ENCODE data around the gene SGIP1.
"Not testable (repeated sequence)": the region's sequence is repeated elsewhere in the genome, so short reads cannot be mapped to it uniquely, and the experiment has no call there.

Gene SGIP1

DNA sequence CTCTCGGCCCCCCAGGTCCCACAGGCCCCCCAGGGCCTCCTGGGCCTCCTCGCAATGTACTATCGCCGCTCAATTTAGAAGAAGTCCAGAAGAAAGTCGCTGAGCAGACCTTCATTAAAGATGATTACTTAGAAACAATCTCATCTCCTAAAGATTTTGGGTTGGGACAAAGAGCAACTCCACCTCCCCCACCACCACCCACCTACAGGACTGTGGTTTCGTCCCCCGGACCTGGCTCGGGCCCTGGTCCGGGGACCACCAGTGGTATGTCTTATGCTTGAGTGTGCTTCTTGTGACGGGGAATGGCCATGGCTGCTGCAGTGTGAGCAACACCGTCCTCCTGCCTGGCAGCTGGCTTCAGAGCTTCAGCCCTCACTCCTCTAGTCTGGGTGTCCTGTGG lies 148.2 kb downstream of the SGIP1 start:
- DNase-seq (ENCODE audit: low spot score), result no peak

DNA sequence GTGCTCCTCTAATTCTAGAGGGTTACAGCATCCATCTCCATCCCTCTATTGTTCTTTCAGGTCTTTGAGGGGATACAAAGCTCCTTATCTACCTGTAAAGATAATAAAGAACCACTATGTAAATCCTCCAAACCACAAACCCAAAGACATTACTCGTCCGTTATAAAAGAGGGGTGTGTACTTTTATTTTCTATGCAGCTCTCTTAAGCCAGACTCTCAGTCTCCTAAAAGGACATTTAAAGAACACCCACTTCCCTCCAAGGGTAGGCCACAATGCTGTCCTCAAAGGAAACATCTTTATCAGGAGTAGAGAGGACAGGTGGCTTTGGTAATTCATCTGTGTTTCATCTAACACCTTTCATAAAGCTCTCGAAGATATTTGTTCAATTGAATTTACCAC lies 150.4 kb downstream of the SGIP1 start:
- DNase-seq (ENCODE audit: low spot score), result no peak

DNA sequence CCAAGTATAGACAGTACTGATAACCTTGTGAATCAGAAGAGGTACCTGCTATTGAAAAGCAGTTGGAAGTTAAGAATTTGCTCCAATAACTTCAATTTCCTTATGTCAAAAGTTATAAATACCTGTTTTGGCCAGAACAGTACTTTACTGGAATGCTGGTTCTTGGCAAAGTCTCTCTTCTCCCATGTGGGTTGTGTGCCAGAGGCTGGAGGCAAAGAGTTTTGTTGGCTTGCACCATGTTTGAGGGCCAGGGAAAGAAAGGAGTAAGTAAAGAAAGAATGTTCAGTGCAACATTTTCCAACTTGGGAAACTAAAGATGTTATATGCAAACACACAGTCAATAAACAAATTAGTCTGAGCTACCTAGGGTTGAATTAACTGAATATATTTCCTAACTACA lies 151.3 kb downstream of the SGIP1 start:
- no peak for DNase-seq (ENCODE audit: low spot score)

DNA sequence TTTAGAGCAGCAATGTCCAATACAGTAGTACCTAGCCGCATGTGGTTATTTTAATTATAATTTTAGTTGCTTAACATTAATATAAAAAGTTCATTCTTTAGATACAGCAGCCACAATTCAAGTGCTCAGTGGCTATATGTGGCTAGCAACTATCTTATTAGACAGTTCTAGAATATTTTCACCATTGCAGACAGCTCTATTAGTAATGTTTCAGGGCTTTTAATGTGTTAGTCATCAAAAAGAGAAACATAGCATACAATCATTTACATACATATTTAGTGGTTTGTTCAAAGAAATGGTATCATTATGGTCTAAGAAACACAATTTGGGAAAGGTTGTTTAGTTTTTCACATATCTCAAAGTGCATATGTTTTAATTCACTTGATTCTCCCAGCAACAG lies 151.7 kb downstream of the SGIP1 start:
- no peak for DNase-seq (ENCODE audit: low spot score)

DNA sequence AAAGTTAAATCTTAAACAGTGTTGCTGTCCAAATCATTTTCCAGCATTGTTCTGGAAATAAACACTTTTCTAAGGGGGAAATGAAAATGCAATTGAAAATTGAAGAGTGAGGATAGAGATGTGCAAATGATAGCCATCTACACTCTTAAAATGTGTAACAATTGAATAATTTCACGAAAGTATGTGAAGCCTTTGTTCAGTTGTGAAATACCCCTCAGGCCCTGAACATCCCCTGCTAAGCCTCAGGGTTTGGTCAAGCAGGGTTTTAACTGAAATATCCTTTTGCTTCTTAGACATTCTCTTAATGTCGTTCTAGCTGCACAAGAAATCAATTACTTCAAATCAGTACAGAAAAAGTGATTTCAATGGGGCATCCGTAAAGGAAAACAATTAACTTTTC lies 152.5 kb downstream of the SGIP1 start:
- no peak for DNase-seq (ENCODE audit: low spot score)

DNA sequence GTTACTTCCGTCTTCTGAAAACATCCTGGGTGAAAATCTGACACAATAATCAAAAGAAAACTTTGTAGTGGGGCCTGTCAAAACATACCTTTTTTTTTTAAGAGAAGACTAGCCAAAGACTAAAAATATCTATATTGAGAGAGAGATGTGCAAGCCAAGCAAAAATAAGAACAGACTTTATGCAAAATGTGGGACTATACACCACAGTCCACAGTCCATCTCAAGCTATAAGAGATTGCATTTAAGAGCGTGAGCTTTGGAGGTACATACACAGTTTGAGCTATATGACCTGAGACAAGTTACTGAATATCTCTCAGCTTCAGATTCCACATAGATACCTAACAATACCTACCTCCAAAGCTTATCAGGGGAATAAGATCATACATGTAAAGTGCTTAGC lies 153.4 kb downstream of the SGIP1 start:
- no peak for DNase-seq (ENCODE audit: low spot score)

DNA sequence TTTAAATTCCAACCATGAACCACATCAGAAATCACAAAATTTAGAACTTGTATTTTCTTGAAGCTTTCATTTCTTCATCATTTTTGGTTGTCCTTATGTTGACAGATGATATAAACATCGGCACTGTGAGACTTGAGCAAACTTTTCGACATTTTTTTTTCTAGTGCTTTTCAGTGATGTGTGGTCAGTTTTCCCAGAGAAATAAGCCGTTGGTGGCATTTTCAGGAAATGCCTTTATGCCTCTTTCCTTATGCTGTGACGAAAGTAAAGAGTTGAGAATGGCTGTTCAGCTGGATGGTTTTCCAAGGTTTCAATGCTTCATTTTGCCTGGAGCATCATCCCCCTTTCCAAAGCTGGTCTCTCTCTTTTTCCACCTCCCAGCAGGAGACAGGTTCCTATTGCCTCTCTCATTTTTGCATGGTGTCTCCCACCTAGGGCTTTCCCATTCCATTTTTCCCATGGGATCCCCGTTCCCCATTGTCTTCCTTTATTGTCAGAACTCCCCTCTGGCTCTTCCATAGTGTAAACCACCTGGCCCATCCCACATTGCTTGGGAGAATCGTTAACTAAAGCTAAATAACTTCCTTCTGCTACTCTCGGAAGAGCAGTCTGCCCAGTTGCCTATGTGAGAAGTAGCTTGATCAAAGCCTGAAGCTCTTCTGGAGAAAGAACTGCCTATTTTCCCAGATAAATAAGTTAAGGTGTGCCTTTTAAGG lies 156.9 kb downstream of the SGIP1 start:
- DNase-seq (ENCODE audit: low spot score), result no peak

DNA sequence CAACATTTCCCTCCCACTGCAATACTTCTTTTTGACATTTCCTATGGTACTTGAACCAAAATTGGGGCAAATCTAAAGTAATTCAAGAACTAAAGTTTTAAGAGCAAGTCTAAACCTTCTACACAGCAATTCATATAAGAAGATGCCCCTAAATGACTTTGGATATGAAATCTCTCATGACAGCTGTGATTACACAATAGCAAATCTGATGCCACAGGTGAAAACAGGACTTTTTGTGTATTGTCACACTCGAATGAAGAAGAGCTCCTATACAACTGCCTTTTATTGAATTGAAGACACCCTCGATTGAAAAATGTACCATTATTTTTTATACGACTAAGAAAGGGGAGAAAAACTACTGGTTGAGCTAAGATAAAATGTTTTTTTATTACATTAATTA lies 158.7 kb downstream of the SGIP1 start:
- DNase-seq (ENCODE audit: low spot score), result no peak

DNA sequence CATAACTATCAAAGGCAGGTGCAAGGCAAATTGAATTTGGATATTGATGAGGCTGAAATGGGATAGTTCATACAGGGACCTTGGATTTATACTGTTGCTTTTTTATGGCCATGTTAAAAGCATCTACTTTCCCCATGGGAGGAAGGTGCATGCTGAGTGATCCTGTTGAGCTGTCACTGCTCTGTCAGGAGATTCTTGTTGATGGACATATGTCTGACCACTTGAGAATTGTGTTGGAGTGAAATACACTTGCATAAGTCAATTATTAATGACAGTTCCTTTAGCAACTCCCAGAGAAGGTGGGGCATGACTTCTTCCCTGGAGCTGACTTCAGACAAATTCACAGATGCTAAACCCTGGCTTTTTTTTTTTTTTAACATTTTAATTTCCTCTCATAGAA lies 159.9 kb downstream of the SGIP1 start:
- DNase-seq (ENCODE audit: low spot score), result no peak

DNA sequence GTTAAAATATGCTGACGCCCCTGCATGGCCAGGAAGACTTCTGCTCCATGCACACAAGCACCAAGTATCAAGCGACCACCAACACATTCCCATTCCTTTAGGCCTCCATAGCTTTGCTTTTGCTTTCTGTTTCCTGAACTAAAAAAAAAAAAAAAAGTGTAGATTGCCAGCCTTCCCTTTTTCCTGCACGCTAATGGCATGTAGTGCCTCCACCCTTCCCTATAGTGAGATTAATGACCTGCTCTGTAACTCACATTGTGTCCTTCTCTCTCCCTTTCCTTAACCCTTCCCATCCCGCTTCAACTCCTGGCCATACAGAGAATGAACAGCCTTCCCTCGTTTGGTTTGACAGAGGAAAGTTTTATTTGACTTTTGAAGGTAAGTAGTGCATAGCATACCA lies 161.2 kb downstream of the SGIP1 start:
- no peak for DNase-seq (ENCODE audit: low spot score)

DNA sequence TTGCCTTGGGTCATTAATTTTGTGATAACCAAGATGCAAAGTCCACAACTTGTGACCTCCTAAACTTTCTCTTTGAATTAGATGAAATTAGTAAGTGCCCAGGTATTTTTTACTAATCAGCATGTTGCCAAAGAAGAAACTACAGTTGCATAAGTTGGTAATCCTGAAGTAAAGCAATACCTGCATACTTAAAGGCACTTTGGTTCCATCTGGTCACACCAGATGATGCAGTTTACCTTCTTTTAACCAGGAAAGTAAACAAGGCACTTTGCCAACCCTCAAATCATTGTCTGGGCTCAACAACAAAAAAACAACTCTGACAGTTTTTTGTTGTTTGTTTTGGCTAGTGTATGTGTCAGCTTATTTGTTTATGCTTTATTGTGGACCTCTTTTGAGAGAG lies 162.8 kb downstream of the SGIP1 start:
- DNase-seq (ENCODE audit: low spot score), result no peak

DNA sequence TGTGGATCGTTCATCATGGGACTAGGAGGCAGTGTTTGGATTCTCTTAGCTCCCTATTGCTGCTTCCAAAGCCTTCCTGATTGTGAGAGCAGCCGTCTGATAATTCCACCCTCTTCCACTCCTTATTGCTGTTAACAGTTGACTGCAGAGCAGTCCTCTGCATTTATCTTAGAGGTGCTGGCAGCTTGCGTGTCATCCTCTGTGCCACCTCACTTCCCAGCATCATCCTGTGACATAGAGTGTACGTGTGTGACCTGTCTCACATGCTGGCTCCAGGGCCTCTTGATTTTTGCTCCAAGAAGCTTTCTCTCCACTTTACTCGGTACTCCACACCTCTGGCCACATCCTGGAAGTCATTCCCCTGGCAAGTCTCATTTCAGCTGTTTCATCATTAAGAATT lies 165.3 kb downstream of the SGIP1 start:
- no peak for DNase-seq (ENCODE audit: low spot score)

DNA sequence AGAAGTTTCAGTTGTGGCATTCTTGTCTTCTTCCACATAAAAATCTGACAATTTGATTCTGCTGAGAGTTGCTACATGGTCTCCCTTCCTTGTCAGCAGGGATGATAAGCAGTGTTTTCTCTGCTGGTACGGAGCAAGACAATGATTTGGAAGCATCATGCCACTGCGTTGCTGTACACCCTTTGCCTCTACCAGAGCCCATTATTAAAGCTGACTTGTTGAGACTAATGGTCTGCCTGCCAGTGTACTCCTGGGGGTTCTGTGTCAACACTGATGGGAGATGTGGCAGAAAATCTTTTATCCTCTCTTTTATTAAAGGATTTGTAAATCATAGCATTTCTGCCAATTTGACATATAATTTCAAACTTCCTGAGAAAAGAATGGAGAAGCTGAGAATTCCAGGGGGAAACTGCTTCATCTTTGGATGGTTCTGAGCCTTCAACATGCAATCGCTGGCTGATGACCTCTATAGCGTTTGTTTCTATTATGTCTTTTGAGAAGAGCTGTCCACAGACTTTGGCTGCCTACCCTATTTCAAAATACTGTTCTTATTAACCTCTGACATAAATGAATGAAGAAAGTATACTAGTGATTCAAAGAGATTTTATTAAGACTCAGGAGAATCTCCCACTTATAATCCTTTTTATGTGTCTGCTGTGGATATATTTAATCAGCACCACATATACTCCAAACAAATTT lies 170.4 kb downstream of the SGIP1 start:
- DNase-seq (ENCODE audit: low spot score), result no peak

DNA sequence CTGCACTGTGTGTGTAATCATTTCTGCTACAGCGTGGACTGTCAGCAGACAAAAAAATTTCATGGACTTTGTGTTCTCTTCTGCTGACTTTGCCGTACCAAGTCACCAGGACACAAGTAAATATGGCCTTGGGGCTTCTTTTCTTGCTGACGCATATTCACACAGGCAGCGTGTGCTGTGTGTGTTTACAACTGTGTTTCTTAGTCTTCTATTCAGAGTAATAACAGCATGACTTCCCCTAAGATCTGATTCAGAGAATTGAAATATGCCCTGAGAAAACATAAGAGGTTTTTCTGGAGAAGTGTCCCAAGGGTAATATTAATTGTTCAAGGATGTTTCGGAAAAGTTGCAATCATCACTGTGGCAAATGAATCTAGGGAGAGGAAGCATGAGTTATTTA lies 171.2 kb downstream of the SGIP1 start:
- no peak for DNase-seq (ENCODE audit: low spot score)

DNA sequence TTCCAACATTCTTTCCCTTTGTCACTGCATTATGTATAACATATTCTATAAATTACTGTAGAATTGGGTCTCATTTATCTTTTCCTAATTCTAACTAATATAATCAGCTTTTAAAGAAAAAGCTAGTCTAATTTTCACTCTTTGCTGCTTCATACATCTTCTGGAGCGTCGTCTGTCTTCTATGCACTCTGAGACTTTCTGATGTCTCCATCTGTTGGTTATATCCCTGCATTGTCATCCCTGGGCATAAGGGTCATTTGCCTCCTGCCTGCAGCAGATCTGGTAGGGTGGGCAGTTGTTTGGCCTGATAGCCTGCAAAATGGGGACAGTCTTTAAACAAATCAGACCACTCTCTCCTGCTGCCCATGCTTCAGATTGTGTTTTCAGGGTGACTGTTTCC lies 177.5 kb downstream of the SGIP1 start:
- no peak for DNase-seq (ENCODE audit: low spot score)

DNA sequence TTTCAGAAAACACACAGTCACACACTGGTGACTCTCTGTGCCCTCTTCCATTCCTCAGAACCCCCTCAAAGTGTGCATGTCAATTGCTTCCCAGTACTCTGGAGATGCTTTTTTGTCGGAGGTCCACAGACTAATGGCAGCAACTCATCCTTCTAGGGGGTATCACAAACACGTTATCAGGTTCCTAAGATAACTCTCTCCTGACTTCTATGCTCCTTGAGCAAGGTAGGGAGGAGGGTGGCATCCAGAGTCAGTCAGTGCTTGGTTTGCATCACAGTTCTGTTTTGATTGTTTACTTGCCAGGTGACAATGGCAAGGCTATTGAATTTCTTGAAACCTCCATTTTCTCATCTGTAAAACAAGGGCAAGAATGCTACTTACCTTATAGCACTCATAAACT lies 178.9 kb downstream of the SGIP1 start:
- DNase-seq (ENCODE audit: low spot score), result no peak

DNA sequence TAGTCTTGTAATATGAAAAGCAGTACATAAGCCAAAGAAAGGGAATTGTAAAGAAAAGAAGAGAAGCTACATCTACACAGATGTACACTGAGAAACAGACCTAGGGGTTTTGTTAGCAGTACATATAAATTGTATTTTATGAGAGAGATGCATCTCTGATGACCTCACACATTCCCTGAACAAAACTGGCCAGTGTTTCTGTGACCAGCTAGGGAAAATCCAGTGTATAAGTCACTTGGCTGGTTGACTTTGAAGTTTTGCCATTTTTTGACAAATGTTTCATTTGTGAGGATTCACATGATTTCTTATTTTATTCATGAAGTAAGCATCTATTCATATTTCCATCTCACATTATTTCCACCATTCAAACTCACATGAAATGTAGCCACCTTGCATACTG lies 190.0 kb downstream of the SGIP1 start:
- no peak for DNase-seq (ENCODE audit: low spot score)

DNA sequence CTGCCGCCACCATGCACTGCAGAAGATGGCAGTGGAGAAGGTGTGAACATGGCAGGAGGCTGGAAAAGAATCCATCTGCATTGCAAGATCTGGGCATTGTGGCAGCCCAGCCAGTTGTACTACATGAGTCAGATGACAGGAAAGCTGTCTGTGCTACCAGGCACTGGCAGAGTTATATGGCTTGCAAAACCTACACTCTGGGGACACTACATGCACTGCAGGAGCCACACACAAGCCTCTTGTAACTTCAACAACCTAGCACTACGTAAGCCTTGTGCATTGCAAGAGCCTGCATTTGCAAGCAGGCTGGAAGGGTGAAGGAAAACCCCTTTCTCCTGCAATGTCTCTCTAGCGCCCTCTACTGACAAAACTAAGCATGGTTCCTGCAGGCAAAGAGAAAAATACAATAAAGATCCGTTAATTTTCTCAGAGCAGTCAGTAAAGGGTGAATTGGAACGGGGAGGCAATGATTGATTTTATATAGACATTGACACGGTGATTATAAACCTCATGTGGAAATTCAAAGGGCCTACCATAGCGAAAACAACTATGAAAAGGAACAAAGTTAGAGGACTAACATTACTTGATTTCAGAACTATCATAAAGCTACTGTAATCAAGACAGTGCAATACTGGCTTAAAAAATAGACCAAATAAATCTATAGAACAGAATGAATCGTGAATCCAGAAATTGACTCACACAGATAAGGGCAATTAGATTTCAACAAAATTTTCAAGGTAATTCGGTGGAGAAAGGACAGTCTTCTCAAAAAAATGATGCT lies 192.1 kb downstream of the SGIP1 start:
- peak; percentile 66 for DNase-seq (ENCODE audit: low spot score)

DNA sequence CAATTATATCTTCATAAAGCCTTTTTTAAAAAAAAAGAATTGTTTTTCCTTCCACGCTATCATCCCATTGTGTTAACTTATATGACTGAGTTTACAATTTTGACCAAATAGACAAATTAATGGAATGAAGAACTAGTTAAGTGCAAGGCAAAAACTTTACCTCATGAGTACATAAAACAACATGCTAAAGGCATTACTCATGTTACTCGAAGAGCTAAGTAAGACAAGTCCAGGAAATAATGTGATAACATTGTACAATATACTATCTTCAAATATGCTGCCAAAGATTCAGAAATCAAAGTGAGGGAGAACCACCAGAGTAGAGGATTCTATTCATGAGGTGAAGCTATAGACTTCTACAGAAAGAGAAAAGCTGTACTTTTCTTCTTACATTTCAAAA lies 194.1 kb downstream of the SGIP1 start:
- DNase-seq (ENCODE audit: low spot score), result no peak

DNA sequence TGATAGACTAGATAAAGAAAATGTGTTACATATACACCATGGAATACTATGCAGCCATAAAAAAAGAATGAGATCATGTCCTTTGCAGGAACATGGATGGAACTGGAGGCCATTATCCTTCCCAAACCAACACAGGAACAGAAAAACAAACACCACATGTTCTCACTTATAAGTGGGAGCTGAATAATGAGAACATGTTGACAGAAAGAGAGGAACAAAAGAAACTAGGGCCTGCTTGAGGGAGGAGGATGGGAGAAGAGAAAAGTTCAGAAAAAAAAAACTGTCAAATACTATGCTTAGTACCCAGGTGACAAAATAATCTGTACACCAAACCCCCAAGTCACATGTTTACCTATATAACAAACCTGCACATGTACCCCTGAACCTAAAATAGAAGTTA lies 194.8 kb downstream of the SGIP1 start:
- DNase-seq (ENCODE audit: low spot score), result not testable (repeated sequence)

DNA sequence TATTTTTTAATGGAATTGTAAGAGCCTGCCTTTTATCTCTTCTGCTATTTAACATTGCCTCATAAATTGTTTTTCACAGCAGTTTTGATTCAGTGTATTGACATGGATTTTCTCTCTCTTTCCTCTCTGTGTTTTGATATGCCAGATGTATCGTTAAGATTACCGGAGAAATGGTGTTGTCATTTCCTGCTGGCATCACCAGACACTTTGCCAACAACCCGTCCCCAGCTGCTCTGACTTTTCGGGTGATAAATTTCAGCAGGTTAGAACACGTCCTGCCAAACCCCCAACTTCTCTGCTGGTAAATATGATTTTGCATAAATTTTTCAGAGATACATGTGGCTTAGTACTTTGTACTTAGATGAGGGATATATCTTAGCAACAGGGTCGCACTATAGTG lies 195.2 kb downstream of the SGIP1 start:
- DNase-seq (ENCODE audit: low spot score), result no peak

DNA sequence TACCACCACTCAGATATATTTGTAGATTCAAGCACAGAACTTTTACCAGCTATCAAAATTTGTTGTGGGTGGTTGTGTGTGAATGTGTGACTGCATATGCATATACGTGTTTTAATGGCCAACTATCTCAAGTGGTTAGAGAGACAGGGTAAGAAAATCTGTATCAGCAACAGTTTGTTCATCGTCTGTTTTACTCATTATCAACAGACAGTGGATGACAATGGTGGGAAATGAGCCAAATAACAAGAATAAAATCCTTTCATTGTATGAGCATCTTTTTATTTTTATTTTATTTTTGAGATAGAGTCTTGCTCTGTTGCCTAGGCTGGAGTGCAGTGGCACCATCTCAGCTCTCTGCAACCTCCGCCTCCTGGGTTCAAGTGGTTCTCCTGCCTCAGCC lies 195.6 kb downstream of the SGIP1 start:
- DNase-seq (ENCODE audit: low spot score), result no peak

DNA sequence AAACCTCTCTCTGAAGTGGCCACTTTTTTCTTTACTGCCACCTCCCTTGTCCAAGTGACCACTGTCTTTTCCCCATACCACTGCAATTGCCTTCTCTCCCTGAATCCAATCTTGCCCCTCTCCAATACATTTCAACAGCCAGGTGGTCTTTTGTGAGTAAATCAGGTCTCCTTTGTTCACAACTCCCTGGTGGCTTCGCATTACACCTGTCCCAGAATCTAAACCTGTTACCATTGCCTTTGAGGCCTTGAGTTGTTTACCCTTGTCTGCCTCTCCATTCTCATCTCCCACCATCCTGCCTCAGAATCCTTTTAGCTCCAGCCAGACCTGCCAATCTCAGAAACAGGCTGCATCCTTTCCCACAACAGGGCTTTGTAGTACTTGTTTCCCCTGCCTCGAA lies 196.5 kb downstream of the SGIP1 start:
- DNase-seq (ENCODE audit: low spot score), result no peak
